Vagina (tissue), 2 donors: ENCODE data around the gene SHISA4. TPM values are rescaled to one million over a fixed set of nuclear protein-coding genes. Genes with fewer than 3 reads are reported as not detected.

Source experiments
- DNase-seq, 2 donors: peaks; one replicate each; pipeline ENCODE4 v3.0.0-alpha.2; 2017; ENCODE audit errors: extremely low spot score in 2 of 2
- H3K27ac ChIP-seq: fragments of 200-600 bp; sonication (generic); one replicate; pipeline ENCODE4 v1.5.1; 2019
- H3K27me3 ChIP-seq: fragments of 200-600 bp; sonication (generic); one replicate; pipeline ENCODE4 v1.5.1; 2019
- H3K36me3 ChIP-seq, 2 donors: fragments of 200-600 bp; sonication (generic); one replicate each; pipeline ENCODE4 v1.5.1; 2017 to 2019
- H3K4me1 ChIP-seq: fragments of 200-600 bp; sonication (generic); one replicate; pipeline ENCODE4 v1.5.1; 2019
- H3K4me3 ChIP-seq, 2 donors: fragments of 200-600 bp; sonication (generic); 1 replicate in 1 of 2; 2 replicates in 1 of 2; pipeline ENCODE4 v1.5.1; 2016 to 2019
- H3K9me3 ChIP-seq: fragments of 200-600 bp; sonication (generic); one replicate; pipeline ENCODE4 v1.5.1; 2019
- CTCF ChIP-seq, 3 experiments: fragments of 450-650 bp in 2 of 3; fragments of 200-600 bp in 1 of 3; sonication (generic) in 1 of 3; IDR thresholded peaks; one replicate each; pipeline ENCODE4 v1.5.1; 2017 to 2019; ENCODE audit warnings: antibody characterized with exemption in 3 of 3, mild to moderate bottlenecking in 2 of 3, moderate library complexity in 2 of 3
- POLR2A ChIP-seq, 2 donors: fragments of 450-650 bp; IDR thresholded peaks; one replicate each; pipeline ENCODE4 v1.6.1; 2017; ENCODE audit warnings: antibody characterized with exemption in 2 of 2, mild to moderate bottlenecking in 2 of 2, moderate library complexity in 2 of 2
- POLR2AphosphoS5 ChIP-seq, 2 donors: sonication (generic); formaldehyde crosslinking; IDR thresholded peaks; one replicate each; pipeline ENCODE4 v1.9.0; 2017; ENCODE audit warnings: antibody characterized with exemption in 2 of 2, mild to moderate bottlenecking in 2 of 2, low read depth in 1 of 2; ENCODE audit not compliant: insufficient read depth in 1 of 2
- intact Hi-C: fragments of 100-400 bp; cut with DNase I; formaldehyde crosslinking; loops from one replicate; pipeline ENCODE4 v1.15.1; 2023
- total RNA-seq: library from RNA; depleted of rRNA; stranded (reverse); fragments of >200 nt; gene quantifications from one replicate; pipeline ENCODE4 v1.2.3, GENCODE V29; 2016

SHISA4 gene
- total RNA-seq, 1 donor from 2014 or later: 16.2 TPM

GRCh38 chr1:201886103-201886885 lies 2.4 kb upstream of the SHISA4 start:
- TF ChIP-seq CTCF (IDR thresholded peaks at IDR 0.05): no peak
- no peak for TF ChIP-seq POLR2A (IDR thresholded peaks at IDR 0.05)
- TF ChIP-seq POLR2AphosphoS5 (IDR thresholded peaks at IDR 0.05; ENCODE audit: insufficient read depth in 1 of 2, low read depth in 1 of 2): no peak
- H3K36me3 ChIP-seq: no peaks in the 10 kb centered on the region
- no peak overlapping the region for H3K27ac ChIP-seq
- no peak overlapping the region for H3K4me3 ChIP-seq
- H3K9me3 ChIP-seq: no peaks in the 10 kb centered on the region
- intact Hi-C loops: no loop called here
- DNase-seq: no peak
- H3K4me1 ChIP-seq: peaks cover 44% of the 10 kb centered on the region
- H3K27me3 ChIP-seq: no peaks in the 10 kb centered on the region

GRCh38 chr1:201887116-201887866 lies 1.4 kb upstream of the SHISA4 start:
- TF ChIP-seq CTCF (IDR thresholded peaks at IDR 0.05) (no peak), POLR2AphosphoS5 (IDR thresholded peaks at IDR 0.05; ENCODE audit: insufficient read depth in 1 of 2, low read depth in 1 of 2) (no peak), POLR2A (IDR thresholded peaks at IDR 0.05) (no peak)
- no peak overlapping the region for H3K27ac ChIP-seq
- H3K36me3 ChIP-seq: no peaks in the 10 kb centered on the region
- H3K4me3 ChIP-seq: no peak overlapping the region
- no peaks in the 10 kb centered on the region for H3K9me3 ChIP-seq
- no peaks in the 10 kb centered on the region for H3K27me3 ChIP-seq
- intact Hi-C loops: no loop called here
- no peak for DNase-seq
- H3K4me1 ChIP-seq: peaks cover 44% of the 10 kb centered on the region

GRCh38 chr1:201889090-201889968 lies 631 bp downstream of the SHISA4 start:
- DNase-seq: no peak
- peak overlapping the region; percentile 68 to 72 for H3K4me3 ChIP-seq
- peak overlapping the region; percentile 68 for H3K27ac ChIP-seq
- H3K36me3 ChIP-seq: no peaks in the 10 kb centered on the region
- TF ChIP-seq POLR2AphosphoS5 (IDR thresholded peaks at IDR 0.05; ENCODE audit: insufficient read depth in 1 of 2, low read depth in 1 of 2) (no peak), POLR2A (IDR thresholded peaks at IDR 0.05) (no peak), CTCF (IDR thresholded peaks at IDR 0.05) (no peak)
- intact Hi-C loops: no loop called here
- H3K4me1 ChIP-seq: peaks cover 28% of the 10 kb centered on the region
- H3K27me3 ChIP-seq: no peaks in the 10 kb centered on the region
- no peaks in the 10 kb centered on the region for H3K9me3 ChIP-seq

- no peak overlapping the region for H3K4me3 ChIP-seq
- intact Hi-C loops: no loop called here
- no peak overlapping the region for H3K27ac ChIP-seq
- H3K9me3 ChIP-seq: no peaks in the 10 kb centered on the region
- TF ChIP-seq POLR2AphosphoS5 (IDR thresholded peaks at IDR 0.05; ENCODE audit: insufficient read depth in 1 of 2, low read depth in 1 of 2) (no peak), CTCF (IDR thresholded peaks at IDR 0.05) (no peak), POLR2A (IDR thresholded peaks at IDR 0.05) (no peak)
- no peaks in the 10 kb centered on the region for H3K27me3 ChIP-seq
- H3K36me3 ChIP-seq: no peaks in the 10 kb centered on the region
- no peak for DNase-seq
- H3K4me1 ChIP-seq: peaks cover 20% of the 10 kb centered on the region
Measured at GRCh38 chr1:201890223-201890622, 1.5 kb downstream of the SHISA4 start.
